AG04450 (cell line): ENCODE results near the gene MUC6. TPM values are rescaled to one million over a fixed set of nuclear protein-coding genes. Genes with fewer than 3 reads are reported as not detected.

Source experiments
- CTCF ChIA-PET: fragments of 300-600, 350-600 bp; formaldehyde crosslinking; extraction: SDS; loops from one replicate; lab custom pipeline; 2022; ENCODE audit warnings: antibody characterized with exemption, inconsistent platforms; lab: Charles Lee
- POLR2A ChIA-PET: fragments of 350-600 bp; formaldehyde crosslinking; extraction: SDS; loops from one replicate; lab custom pipeline; 2021; ENCODE audit warnings: antibody characterized with exemption, inconsistent platforms; lab: Yijun Ruan, JAX
- DNase-seq: peaks from one replicate; pipeline ENCODE4 v3.0.0-alpha.2; 2011; ENCODE audit warnings: low read depth, low spot score
- H3K27ac ChIP-seq: one replicate; pipeline ENCODE4 v1.5.1; 2012; ENCODE audit warnings: low read depth, low read length, control low read depth
- H3K27me3 ChIP-seq: one replicate; pipeline ENCODE4 v1.6.0; 2012; ENCODE audit warnings: low read length; ENCODE audit not compliant: control insufficient read depth, insufficient read depth
- H3K4me3 ChIP-seq: 2 replicates; pipeline ENCODE4 v1.5.1; 2011; ENCODE audit warnings: mild to moderate bottlenecking, low read depth, low read length, control low read depth
- H3K9me3 ChIP-seq: 2 replicates; pipeline ENCODE4 v1.5.1; 2012; ENCODE audit warnings: low read length; ENCODE audit not compliant: control insufficient read depth, insufficient read depth
- CTCF ChIP-seq: IDR thresholded peaks from 2 replicates; pipeline ENCODE4 v1.5.1; 2011; ENCODE audit warnings: low read depth, low read length, control low read depth, inconsistent platforms
- polyA plus RNA-seq: library from polyadenylated mRNA; depleted of rRNA; stranded (reverse); fragments of >200 nt; gene quantifications from 2 replicates; pipeline ENCODE4 v1.2.3, GENCODE V29; 2011

MUC6 gene
- polyA plus RNA-seq, 1 experiment: not detected

GRCh38 chr11:1077417-1078119, 41.0 kb upstream of the MUC6 start:
- Histone ChIP-seq H3K9me3 (peaks cover 38% of the 10 kb centered on the region), H3K27ac (no peak overlapping the region), H3K27me3 (peaks cover 3% of the 10 kb centered on the region), H3K4me3 (no peak overlapping the region)
- no peak for TF ChIP-seq CTCF
- ChIA-PET CTCF (no interaction called here), POLR2A (no interaction called here)
- DNase-seq: no peak

GRCh38 chr11:1077033-1077416, 40.5 kb upstream of the MUC6 start:
- Histone ChIP-seq H3K4me3 (no peak overlapping the region), H3K9me3 (peaks cover 33% of the 10 kb centered on the region), H3K27ac (no peak overlapping the region), H3K27me3 (peaks cover 3% of the 10 kb centered on the region)
- no peak for DNase-seq
- no peak for TF ChIP-seq CTCF
- ChIA-PET CTCF (no interaction called here), POLR2A (no interaction called here)

GRCh38 chr11:1076061-1076665, 39.6 kb upstream of the MUC6 start:
- Histone ChIP-seq H3K9me3 (peaks cover 26% of the 10 kb centered on the region), H3K27me3 (peaks cover 3% of the 10 kb centered on the region), H3K4me3 (no peak overlapping the region), H3K27ac (no peak overlapping the region)
- TF ChIP-seq CTCF: no peak
- POLR2A ChIA-PET: no interaction called here
- DNase-seq: no peak
- CTCF ChIA-PET: no interaction called here

GRCh38 chr11:1075341-1075911, 38.9 kb upstream of the MUC6 start:
- Histone ChIP-seq H3K4me3 (no peak overlapping the region), H3K27me3 (peaks cover 3% of the 10 kb centered on the region), H3K9me3 (peaks cover 31% of the 10 kb centered on the region), H3K27ac (no peak overlapping the region)
- DNase-seq: no peak
- POLR2A ChIA-PET: no interaction called here
- CTCF ChIA-PET: no interaction called here
- no peak for TF ChIP-seq CTCF
